ENCODE data around the gene SLC25A13. TPM values are rescaled to one million over a fixed set of nuclear protein-coding genes. Genes with fewer than 3 reads are reported as not detected.

Gene SLC25A13
- total RNA-seq, 1 experiment from 2014 or later: 71.7 TPM

- TF ChIP-seq, protein P1, sequence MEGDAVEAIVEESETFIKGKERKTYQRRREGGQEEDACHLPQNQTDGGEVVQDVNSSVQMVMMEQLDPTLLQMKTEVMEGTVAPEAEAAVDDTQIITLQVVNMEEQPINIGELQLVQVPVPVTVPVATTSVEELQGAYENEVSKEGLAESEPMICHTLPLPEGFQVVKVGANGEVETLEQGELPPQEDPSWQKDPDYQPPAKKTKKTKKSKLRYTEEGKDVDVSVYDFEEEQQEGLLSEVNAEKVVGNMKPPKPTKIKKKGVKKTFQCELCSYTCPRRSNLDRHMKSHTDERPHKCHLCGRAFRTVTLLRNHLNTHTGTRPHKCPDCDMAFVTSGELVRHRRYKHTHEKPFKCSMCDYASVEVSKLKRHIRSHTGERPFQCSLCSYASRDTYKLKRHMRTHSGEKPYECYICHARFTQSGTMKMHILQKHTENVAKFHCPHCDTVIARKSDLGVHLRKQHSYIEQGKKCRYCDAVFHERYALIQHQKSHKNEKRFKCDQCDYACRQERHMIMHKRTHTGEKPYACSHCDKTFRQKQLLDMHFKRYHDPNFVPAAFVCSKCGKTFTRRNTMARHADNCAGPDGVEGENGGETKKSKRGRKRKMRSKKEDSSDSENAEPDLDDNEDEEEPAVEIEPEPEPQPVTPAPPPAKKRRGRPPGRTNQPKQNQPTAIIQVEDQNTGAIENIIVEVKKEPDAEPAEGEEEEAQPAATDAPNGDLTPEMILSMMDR (conservative IDR thresholded peaks at IDR 0.05): no peak
- H3K27me3 ChIP-seq (ENCODE audit: insufficient read depth, low read length): no peaks in the 10 kb centered on the region
- H3K56ac ChIP-seq (ENCODE audit: insufficient read length, low read depth, low read length): no peak overlapping the region
- H3K9me3 ChIP-seq (ENCODE audit: control insufficient read depth, low read depth, low read length): no peaks in the 10 kb centered on the region
- H3K4me3 Mint-ChIP-seq: no peak overlapping the region
- H3K23ac ChIP-seq (ENCODE audit: insufficient read length, low read depth, low read length): no peak overlapping the region
- H3K4me1 Mint-ChIP-seq: peaks cover 33 to 43% of the 10 kb centered on the region in 2 experiments
- no peak overlapping the region for H2BK120ac ChIP-seq (ENCODE audit: low read depth, low read length, poor library complexity, severe bottlenecking)
- 0 out of 7 replicates have a peak overlapping the region, but pooled peaks of 1 of the 3 experiments have one; percentile 62 for H3K27ac Mint-ChIP-seq
- H3K23me2 ChIP-seq (ENCODE audit: insufficient read length, low read depth, low read length, poor library complexity, severe bottlenecking): no peaks in the 10 kb centered on the region
- H2BK12ac ChIP-seq (ENCODE audit: insufficient read length, low read depth, low read length): no peak overlapping the region
- H3K18ac ChIP-seq (ENCODE audit: insufficient read length, low read depth, low read length): no peak overlapping the region
- H3K79me2 ChIP-seq (ENCODE audit: insufficient read depth, low read length): peaks cover 4% of the 10 kb centered on the region; the same call in 1 of the 2 replicates
- H3K27me3 Mint-ChIP-seq (ENCODE audit: low read depth): no peaks in the 10 kb centered on the region
- H2AFZ ChIP-seq (ENCODE audit: low read length): no peak overlapping the region
- no peaks in the 10 kb centered on the region for H3K9me3 Mint-ChIP-seq
- no peaks in the 10 kb centered on the region for H4K20me1 ChIP-seq (ENCODE audit: control insufficient read depth, insufficient read depth, insufficient read length)
- H3T11ph ChIP-seq (ENCODE audit: low read length): no peak overlapping the region
- H4K91ac ChIP-seq (ENCODE audit: insufficient read length, low read depth, low read length): no peak overlapping the region
- no peak overlapping the region for H2AK5ac ChIP-seq (ENCODE audit: insufficient read length, low read length)
- no CpG with 5 or more reads among the region's 2 CpGs for WGBS (ENCODE audit: extremely low coverage, insufficient read length, low lambda C conversion rate)
- no peak overlapping the region for H4K5ac ChIP-seq (ENCODE audit: insufficient read length, low read depth, low read length)
- H2BK5ac ChIP-seq (ENCODE audit: insufficient read length, low read length): no peak overlapping the region
- H3K4me2 ChIP-seq (ENCODE audit: insufficient read depth, insufficient read length, low read length): no peak overlapping the region
- H3K36me3 Mint-ChIP-seq (ENCODE audit: insufficient read depth in 1 of 3, low read depth in 3 of 3): peaks cover 0 to 9% (median 5%) of the 10 kb centered on the region in 3 experiments; a peak in 2 of 7 replicates
- H2BK20ac ChIP-seq (ENCODE audit: low read depth, low read length, poor library complexity, severe bottlenecking): no peak overlapping the region
- H3K14ac ChIP-seq (ENCODE audit: insufficient read depth, low read length): no peak overlapping the region
- no peak overlapping the region for H3K27ac ChIP-seq (ENCODE audit: insufficient read length, low read depth, low read length)
- no peak overlapping the region for H3K9ac ChIP-seq (ENCODE audit: extremely low read depth, insufficient read length, low read length)
- H3K4me1 ChIP-seq (ENCODE audit: insufficient read depth, low read length): peaks cover 3% of the 10 kb centered on the region; the same call in 1 of the 2 replicates
- H3K79me1 ChIP-seq (ENCODE audit: insufficient read depth, low read depth, low read length, poor library complexity, severe bottlenecking): no peaks in the 10 kb centered on the region
- H2BK15ac ChIP-seq (ENCODE audit: low read depth, low read length): no peak overlapping the region
- no peak overlapping the region for H4K8ac ChIP-seq (replicated peaks; ENCODE audit: insufficient read length, low read depth, low read length)
- no peak for DNase-seq
- H3K4ac ChIP-seq (ENCODE audit: low read depth, low read length): no peak overlapping the region
Observed at GRCh38 chr7:96305915-96306314, 16.0 kb downstream of the SLC25A13 start.

All from H9 (cell line).